Measurements from ENCODE around the gene MIDN.
"Not testable (repeated sequence)": the region's sequence is repeated elsewhere in the genome, so short reads cannot be mapped to it uniquely, and the experiment has no call there.

The MIDN gene

DNA sequence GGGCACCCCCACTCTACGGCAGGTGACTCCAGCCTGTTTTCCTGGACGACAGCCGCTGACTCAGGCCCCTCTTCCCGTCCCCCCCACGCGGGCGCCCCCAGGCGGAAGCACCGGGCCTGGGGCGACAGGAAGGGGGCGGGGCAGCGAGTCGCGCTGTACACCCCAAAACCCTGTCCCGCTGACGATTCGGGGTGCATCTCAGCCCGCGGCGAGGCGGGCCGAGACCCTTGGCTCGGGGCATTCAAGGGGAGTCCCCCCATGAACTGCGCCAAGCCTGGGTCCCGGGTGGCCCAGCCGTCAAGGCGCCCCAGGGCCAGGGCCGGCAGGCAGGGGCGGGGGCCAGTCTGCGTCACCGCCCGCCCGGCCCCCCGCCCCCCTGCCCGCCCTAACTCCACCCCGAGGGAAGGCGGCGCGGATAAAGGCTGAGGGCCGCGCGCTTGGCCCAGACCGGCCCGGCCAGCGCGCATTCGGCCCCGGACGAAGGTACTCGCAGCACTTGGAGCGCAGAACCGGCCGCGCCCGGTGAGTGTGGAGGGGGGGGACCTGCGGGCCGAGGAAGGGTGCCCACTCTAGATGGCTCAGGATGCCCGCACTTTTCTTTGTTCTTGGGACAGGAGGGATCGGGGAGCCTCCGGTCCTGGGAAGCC lies at the start of gene MIDN:
TSS of gene MIDN (plus strand) at position 445 of the 647 bp plus-strand sequence. CDS start 1,714 bp downstream, outside the sequence.
- DNase-seq (ENCODE audit: low read depth, low spot score), result no peak

DNA sequence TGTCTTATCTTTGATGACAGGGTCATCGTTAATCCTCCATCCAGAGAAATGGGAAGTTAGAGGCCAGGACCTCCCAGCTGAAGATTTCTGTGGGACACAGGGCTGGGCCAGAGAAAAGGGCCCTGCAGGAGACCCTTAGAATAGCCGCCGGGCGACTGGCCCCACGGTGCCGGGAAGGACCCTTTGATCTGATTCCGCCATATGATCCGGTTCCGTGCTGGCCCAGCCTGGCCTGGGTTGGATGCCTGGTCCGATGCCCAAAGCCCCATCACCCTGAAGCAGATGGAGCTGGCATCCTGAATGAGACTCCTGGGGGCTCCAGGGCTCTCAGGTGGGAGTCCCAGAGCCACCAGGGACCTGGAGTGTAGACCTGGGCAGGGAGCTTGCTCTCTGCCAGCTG lies 48.9 kb upstream of the MIDN start:
- no peak for DNase-seq (ENCODE audit: low read depth, low spot score)

DNA sequence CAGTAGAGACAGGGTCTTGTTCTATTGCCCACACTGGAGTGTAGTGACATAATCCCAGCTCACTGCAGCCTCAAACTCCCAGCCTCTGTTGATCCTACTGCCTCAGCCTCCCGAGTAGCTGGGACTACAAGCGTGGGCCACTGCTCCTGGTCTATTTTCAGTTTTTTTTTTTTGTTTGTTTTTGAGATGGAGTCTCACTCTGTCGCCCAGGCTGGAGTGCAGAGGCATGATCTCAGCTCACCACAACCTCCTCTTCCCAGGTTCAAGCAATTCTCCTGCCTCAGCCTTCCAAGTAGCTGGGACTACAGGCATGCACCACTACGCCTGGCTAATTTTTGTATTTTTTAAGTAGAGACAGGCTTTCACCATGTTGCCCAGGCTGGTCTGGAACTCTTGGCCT lies 47.8 kb upstream of the MIDN start:
- DNase-seq (ENCODE audit: low read depth, low spot score), result not testable (repeated sequence)

DNA sequence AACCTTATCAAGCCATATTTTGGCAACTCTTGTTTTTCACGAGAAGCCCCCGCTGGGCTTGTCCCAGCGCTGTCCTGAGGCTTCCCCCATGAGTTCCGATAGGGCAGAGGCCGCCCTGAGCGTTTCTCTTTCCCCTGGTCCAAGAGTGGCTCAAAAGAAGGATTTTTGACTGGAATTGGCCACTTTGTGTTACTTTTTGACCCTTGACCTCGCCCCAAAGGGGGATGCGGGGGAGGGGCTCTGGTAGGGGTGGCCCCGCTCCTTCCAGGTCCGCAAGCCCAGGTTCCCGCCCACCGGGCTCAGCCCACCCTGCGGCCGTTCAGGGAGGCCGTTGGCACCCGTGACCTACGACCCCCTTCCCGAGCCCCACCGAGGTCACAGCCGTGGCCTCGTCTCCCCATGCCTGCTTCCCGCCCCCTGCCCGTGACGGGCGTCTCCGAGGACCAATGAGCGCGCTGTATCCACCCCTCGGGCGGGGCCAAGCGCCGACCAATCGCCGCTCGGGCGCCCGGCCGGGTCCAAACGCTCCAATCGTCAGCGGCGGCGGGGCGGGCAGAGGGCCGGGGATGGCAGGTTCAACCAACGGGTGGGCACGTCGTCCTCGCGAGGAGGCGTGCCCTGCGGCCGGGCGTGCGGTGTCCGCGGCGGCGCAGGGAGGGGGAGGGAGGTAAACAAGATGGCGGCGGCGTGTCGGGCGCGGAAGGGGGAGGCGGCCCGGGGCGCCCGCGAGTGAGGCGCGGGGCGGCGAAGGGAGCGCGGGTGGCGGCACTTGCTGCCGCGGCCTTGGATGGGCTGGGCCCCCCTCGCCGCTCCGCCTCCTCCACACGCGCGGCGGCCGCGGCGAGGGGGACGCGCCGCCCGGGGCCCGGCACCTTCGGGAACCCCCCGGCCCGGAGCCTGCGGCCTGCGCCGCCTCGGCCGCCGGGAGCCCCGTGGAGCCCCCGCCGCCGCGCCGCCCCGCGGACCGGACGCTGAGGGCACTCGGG lies 43.0 kb upstream of the MIDN start, which contains the start of gene STK11:
TSS of gene STK11 (plus strand) at position 665 of the 986 bp plus-strand sequence. CDS start 1,136 bp downstream, outside the sequence.
- peak; percentile 69 for DNase-seq (ENCODE audit: low read depth, low spot score)

DNA sequence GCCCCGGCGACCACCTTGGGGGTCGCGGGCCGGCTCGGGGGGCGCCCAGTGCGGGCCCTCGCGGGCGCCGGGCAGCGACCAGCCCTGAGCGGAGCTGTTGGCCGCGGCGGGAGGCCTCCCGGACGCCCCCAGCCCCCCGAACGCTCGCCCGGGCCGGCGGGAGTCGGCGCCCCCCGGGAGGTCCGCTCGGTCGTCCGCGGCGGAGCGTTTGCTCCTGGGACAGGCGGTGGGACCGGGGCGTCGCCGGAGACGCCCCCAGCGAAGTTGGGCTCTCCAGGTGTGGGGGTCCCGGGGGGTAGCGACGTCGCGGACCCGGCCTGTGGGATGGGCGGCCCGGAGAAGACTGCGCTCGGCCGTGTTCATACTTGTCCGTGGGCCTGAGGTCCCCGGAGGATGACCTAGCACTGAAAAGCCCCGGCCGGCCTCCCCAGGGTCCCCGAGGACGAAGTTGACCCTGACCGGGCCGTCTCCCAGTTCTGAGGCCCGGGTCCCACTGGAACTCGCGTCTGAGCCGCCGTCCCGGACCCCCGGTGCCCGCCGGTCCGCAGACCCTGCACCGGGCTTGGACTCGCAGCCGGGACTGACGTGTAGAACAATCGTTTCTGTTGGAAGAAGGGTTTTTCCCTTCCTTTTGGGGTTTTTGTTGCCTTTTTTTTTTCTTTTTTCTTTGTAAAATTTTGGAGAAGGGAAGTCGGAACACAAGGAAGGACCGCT lies 42.1 kb upstream of the MIDN start:
- no peak for DNase-seq (ENCODE audit: low read depth, low spot score)

DNA sequence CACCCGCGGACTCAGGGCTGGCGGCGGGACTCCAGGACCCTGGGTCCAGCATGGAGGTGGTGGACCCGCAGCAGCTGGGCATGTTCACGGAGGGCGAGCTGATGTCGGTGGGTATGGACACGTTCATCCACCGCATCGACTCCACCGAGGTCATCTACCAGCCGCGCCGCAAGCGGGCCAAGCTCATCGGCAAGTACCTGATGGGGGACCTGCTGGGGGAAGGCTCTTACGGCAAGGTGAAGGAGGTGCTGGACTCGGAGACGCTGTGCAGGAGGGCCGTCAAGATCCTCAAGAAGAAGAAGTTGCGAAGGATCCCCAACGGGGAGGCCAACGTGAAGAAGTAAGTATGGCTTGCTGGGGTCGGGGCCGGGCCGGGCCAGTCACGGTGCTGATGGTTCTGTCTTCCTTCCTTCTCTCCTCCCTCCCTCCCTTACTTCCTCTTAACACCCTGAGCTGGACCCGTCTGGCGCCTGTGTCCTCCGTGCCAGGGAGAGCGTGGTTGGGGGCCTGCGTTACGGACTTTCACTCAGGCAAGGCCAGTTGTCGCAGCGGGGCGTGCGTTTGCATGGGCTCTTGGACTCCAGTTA lies 41.4 kb upstream of the MIDN start:
- DNase-seq (ENCODE audit: low read depth, low spot score), result no peak

DNA sequence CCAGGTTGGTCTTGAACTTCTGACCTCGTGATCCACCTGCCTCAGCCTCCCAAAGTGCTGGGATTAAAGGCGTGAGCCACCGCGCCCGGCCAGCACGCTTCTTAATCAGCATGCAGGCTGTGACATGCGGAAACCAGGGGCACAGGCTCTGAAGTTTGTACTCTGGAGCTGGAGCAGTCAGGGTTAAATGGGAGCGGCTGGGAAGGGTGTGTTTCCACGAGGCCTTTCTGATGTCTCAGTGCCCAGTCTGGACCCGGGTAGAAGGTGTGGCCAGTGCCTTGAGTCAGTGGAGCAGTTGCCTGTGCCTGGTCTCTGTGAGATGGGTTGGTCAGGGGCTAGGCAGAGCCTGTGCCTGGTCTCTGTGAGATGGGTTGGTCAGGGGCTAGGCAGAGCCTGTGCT lies 39.6 kb upstream of the MIDN start:
- not testable (repeated sequence) for DNase-seq (ENCODE audit: low read depth, low spot score)

DNA sequence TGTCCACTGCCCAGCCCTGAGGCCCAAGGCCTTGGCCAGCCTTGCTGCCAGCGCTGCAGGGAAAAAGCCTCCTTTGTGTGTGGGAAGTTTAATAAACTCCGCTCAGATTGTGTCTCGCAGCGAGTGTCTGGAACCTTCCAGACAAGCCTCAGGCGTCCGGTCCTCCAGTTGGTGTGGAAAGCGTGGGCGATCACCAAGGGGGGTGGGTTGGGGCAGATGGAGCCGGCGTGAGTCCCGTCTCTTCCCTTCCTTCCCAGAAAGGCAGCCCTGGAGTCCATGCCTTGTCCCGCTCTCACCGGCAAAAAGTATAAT lies 38.2 kb upstream of the MIDN start:
- DNase-seq (ENCODE audit: low read depth, low spot score), result no peak

DNA sequence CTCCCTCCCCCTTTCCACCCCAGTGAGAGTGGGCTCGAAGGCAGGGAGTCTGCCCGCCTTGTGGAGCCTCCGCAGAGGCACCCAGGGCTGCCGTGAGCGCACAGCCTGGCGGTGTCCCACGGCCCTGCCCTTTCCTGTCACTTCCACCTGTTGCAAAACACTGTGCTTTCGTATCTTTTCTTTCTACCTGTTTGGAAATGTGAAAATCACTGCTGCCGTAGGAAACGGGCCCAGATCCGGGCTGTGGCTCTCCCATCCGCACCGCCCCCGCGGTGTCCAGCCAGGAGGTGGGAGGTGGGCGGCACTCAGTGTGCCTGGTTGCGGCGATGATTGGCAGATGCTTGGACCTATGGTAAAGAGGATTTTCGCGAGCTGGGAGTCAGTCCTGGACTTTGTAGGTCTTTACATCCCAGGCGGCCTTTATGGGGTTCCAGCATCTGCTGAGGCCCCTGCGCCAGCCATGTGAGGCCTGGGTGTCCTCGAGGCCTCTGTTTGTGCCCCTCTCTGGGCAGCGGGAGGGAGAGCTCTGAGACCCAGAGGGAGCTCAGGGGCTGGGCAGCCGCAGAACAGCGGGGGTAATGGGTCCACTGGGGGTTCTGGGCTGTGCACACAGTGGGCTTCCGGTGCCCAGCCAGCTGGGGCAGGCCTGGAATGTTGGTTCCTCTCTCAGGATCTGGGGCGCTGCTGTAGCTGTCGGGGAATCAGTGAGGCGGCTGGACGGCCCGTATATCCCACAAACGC lies 36.7 kb upstream of the MIDN start:
- DNase-seq (ENCODE audit: low read depth, low spot score), result peak; percentile 48

DNA sequence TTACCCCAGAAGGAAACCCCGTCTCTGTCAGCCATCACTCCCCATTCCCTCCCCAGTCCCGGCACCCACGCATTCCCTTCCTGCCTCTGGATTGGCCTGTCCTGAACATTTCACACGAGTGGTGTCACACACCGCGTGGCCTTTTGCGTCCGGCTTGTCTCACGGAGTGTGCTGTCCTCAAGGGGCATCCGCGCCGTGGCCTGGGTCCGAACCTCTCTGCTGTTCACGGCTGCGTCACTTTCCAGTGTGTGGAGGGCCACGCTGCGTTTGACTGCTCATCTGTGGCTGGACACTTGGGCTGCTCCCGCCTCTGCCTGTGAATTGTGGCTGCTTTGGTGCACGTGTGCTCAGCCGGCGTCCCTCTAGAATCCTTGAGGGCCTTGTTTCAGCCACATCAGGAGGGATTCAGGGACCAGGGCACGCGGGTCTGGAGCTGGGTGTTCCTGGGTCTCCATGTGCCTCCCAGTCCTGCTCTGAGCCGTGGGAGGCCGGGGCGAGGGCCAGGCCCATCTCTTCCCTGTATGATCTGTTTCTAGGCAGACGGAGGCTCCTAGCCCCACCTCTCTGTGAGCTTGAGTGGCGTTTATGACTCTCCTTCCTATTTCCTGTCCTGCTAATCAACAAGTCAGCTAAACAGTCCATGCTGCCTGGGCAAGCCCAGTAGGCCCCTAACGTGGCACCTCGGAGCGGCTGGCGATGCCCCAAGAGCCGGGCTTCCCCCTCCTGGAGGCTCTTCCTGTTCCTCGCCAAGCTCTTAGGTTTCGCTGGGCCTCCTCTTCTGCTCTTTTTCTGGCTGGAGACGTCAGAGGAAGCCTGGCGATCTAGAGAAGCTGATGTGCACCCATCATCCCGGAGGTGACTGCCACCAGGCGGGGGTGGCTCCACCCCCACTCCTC lies 34.7 kb upstream of the MIDN start:
- no peak for DNase-seq (ENCODE audit: low read depth, low spot score)

DNA sequence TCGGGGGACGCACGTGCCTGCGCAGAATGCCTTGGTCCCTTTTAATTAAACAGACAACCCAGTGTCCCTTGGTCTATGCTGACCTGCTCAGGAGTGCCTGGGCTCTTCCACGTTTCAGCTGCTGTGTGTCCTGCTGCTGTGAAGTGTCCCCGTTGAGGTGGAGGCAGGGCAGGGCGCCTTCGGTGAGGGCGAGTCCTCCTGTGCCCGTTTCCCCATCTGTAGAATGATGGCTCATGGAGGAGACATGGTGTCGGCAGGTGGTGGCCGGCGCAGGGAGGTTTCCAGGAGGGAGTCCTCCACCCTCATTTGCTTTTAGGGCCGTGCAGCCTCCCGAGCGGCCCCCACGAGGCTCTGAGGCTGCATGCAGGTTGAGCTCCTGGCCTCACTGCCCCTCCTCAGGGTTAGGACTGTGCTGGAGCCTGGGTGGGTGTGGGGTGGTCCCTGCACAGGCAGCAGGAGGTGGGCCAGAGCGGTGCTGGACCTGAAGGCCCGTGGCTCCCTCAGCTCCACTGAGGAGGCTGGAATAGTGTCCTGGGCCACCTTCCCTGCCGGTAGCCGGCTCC lies 34.0 kb upstream of the MIDN start:
- DNase-seq (ENCODE audit: low read depth, low spot score), result no peak

DNA sequence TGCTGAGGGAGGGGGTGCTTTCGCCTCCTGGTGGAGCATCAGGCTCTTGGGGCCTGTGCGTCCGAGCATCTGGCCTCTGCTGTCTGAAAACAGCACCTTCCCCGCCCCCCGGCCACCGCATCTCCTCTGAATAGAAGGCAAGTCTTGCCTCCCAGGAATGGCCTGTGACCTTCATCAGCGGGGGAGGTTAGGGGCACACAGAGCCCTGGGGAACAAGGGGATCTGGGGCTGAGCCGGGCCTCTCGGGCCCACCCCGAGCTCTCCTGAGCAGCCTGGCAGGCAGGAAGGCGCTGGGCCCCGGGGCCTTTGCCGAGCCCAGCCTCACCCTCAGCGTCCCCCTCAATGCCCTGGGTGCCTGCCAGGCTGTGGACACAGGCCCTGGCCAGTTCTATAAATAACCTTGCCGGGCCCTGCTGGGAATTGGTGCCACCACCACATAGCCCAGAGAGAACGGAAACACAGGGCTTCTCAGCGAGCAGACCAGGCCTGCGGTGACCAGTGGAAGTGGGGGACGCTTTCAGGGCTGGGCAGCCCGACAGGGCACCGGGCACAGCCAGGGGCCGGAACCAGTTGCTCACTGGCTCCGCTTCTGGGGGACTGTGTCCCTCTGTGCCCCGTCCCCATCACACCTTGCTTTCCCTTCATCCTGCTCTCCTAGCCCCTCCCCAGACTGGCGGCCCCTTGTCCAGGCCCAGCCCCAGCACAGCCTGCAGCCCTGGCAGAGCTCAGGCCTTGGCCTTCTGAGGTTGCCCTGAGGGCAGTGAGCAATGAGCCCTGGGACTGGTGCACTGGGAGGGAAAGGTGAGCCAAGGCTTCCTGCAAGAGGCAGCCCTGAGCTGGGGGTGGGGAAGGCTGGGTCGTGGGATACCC lies 33.3 kb upstream of the MIDN start:
- no peak for DNase-seq (ENCODE audit: low read depth, low spot score)

DNA sequence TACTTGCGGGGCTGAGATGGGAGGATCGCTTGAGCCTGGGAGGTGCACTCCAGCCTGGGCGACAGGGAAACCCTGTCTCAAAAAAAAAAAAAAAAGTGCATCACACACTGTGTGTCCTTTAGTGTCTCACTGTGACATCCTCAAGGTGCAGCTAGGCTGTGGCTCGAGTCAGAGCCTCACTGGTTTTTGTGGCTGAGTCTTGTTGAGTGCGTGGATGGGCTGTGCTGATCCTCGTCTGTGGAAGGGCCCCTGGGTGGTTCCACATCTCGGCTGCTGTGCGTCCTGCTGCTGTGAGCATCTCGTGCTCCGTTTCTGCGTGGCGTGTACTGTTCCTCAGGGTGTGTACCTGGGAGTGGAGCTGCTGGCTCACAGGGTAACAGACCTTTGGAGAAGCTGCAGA lies 31.6 kb upstream of the MIDN start:
- DNase-seq (ENCODE audit: low read depth, low spot score), result no peak

DNA sequence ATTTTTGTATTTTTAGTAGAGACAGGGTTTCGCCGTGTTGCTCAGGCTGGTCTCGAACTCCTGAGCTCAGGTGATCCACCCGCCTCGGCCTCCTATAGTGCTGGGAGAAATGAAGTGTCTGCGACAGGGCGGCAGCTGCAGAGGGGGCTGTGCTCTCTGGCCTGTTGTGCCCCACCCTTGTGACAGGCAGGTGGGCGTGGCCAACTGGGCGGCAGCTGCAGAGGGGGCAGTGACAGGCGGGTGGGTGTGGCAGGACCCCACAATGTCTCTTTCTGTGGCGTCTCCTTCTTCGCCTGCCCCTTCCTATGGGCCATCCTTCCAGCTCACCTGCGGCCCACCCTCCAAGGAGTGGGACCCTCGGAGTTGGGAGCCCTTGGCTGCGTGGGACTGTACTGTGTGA lies 31.0 kb upstream of the MIDN start:
- DNase-seq (ENCODE audit: low read depth, low spot score), result no peak

DNA sequence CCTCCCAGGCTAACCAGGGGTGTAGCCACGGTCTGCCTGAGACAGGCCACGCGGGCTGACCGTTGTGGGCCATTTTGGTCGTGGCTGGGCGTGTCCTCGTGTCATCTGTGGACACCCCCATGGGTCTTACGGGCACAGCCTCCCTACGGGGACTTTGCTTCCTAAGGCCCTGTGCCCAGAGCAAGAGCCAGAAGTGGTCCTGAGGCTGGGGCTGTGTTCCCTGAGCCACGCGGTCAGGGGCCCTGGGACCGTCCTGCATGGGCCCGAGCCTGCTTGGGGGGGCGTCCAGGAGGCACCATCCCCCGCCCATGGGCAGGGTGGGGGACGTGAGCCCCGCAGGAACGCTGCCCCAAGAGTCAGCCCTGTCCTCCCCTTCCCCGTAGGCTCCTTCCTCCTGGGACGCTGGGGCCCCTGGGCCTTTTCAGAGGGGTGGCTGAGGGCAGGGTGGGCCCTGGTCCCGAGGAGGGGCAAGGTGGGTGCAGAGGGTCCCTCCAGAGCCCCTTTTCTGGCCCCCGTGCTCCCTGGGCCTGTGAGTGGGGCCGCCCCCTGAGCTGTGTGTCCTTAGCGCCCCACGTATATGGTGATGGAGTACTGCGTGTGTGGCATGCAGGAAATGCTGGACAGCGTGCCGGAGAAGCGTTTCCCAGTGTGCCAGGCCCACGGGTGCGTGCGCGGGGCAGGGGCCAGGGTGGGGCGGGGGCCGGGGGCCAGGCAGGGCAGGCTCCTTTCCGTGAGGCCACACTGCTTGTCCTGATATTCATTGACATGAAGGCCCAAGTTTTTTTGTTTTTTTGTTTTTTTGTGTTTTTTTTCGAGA lies 29.4 kb upstream of the MIDN start:
- DNase-seq (ENCODE audit: low read depth, low spot score), result no peak

DNA sequence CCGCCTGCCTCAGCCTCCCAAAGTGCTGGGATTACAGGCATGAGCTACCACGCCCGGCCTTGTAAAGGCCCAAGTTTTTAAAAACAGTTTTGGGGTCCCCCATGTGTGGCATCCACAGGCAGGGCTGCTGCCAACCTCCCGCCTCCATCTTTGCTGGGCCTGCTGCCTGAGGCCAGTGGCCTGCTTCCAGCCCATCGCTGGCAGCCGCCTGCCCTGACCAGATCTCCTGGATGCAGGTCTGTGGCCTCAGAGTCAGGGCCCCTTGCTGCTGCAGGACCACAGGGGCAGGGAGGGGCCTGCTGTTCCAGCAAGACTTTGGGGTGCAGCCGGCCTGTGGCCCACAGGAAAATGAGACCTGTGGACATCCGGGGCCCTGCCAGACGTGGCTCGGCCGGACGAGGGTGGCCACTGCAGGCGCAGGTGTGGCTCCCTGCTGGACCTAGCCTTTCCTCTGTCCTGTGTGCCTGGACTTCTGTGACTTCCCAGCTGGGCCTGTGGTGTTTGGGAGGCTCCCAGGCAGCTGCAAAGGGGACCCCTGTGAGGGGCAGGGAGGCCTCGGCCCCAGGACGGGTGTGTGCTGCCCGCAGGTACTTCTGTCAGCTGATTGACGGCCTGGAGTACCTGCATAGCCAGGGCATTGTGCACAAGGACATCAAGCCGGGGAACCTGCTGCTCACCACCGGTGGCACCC lies 28.5 kb upstream of the MIDN start:
- no peak for DNase-seq (ENCODE audit: low read depth, low spot score)

DNA sequence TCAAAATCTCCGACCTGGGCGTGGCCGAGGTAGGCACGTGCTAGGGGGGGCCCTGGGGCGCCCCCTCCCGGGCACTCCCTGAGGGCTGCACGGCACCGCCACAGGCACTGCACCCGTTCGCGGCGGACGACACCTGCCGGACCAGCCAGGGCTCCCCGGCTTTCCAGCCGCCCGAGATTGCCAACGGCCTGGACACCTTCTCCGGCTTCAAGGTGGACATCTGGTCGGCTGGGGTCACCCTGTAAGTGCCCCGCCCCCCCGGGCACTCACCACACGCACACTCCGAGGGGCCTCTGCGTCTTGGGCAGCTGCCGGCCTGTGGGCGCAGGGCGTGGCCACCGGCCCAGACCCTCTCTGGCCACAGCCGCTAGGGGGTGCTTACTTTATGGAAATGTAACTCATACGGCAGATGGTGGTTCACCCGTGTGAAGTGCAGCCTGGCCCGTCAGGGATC lies 27.9 kb upstream of the MIDN start:
- no peak for DNase-seq (ENCODE audit: low read depth, low spot score)
